ENCODE measurements around the gene APMAP.
A peak's percentile ranks its signal among the peaks of the same experiment; 100 is the strongest.
"Not testable (repeated sequence)": the region's sequence is repeated elsewhere in the genome, so short reads cannot be mapped to it uniquely, and the experiment has no call there.

Gene APMAP

GRCh38 chr20:25006431-25007167 is 14.0 kb upstream of the APMAP start:
- no peak for DNase-seq (ENCODE audit: low spot score)

- DNase-seq (ENCODE audit: low spot score) = no peak
Measured at GRCh38 chr20:25005661-25006060, 13.1 kb upstream of the APMAP start.

GRCh38 chr20:25005220-25005619 is 12.7 kb upstream of the APMAP start:
- no peak for DNase-seq (ENCODE audit: low spot score)

- DNase-seq (ENCODE audit: low spot score) = no peak
Measured at GRCh38 chr20:25003002-25003401, 10.5 kb upstream of the APMAP start.

- not testable (repeated sequence) for DNase-seq (ENCODE audit: low spot score)
Measured at GRCh38 chr20:25001323-25001722, 8.8 kb upstream of the APMAP start.

GRCh38 chr20:25000268-25000801 is 7.8 kb upstream of the APMAP start:
- DNase-seq (ENCODE audit: low spot score) = peak; percentile 78

- DNase-seq (ENCODE audit: low spot score) = no peak
Measured at GRCh38 chr20:24999568-24999967, 7.0 kb upstream of the APMAP start.

GRCh38 chr20:24998631-24999445 is 6.3 kb upstream of the APMAP start:
- DNase-seq (ENCODE audit: low spot score) = no peak

GRCh38 chr20:24998121-24998520 is 5.6 kb upstream of the APMAP start:
- DNase-seq (ENCODE audit: low spot score) = no peak

GRCh38 chr20:24996449-24997377 is 4.2 kb upstream of the APMAP start:
- DNase-seq (ENCODE audit: low spot score) = no peak

GRCh38 chr20:24995741-24996448 is 3.3 kb upstream of the APMAP start:
- peak; percentile 26 for DNase-seq (ENCODE audit: low spot score)

GRCh38 chr20:24994470-24995368 is 2.2 kb upstream of the APMAP start:
- peak; percentile 84 for DNase-seq (ENCODE audit: low spot score)

GRCh38 chr20:24994186-24994465 is 1.6 kb upstream of the APMAP start:
- DNase-seq (ENCODE audit: low spot score) = no peak

- DNase-seq (ENCODE audit: low spot score) = peak; percentile 85
Measured at GRCh38 chr20:24993337-24994185, 1.0 kb upstream of the APMAP start.

GRCh38 chr20:24991897-24992486 is 559 bp downstream of the APMAP start:
- peak; percentile 29 for DNase-seq (ENCODE audit: low spot score)

GRCh38 chr20:24990810-24991252 is 1.7 kb downstream of the APMAP start:
- peak; percentile 16 for DNase-seq (ENCODE audit: low spot score)

- DNase-seq (ENCODE audit: low spot score) = no peak
Measured at GRCh38 chr20:24989162-24989561, 3.4 kb downstream of the APMAP start.

GRCh38 chr20:24987873-24988835 is 4.4 kb downstream of the APMAP start:
- no peak for DNase-seq (ENCODE audit: low spot score)

Data from RKO (cell line).